Measurements from ENCODE around the gene CXCR3. TPM values are rescaled to one million over a fixed set of nuclear protein-coding genes. Genes with fewer than 3 reads are reported as not detected.
"Not testable (repeated sequence)": the region's sequence is repeated elsewhere in the genome, so short reads cannot be mapped to it uniquely, and the experiment has no call there.

CXCR3 gene
- total RNA-seq, 2 experiments from 2014 or later = 58.5 to 58.6 TPM

- Mint-ChIP-seq H3K4me3 (peak overlapping the region; percentile 70), H3K27ac (peak overlapping the region; percentile 96), H3K4me1 (peaks cover 52% of the 10 kb centered on the region), H3K27me3 (no peaks in the 10 kb centered on the region), H3K9me3 (peaks cover 4% of the 10 kb centered on the region), H3K36me3 (peaks cover 14% of the 10 kb centered on the region)
- DNase-seq = peak; percentile 81
These were observed 4.5 kb upstream of the CXCR3 start for GRCh38 chrX:71622576-71623450.

- H3K27ac Mint-ChIP-seq = peak overlapping the region; percentile 96
- peaks cover 52% of the 10 kb centered on the region for H3K4me1 Mint-ChIP-seq
- no peaks in the 10 kb centered on the region for H3K27me3 Mint-ChIP-seq
- H3K4me3 Mint-ChIP-seq = no peak overlapping the region
- H3K9me3 Mint-ChIP-seq = peaks cover 4% of the 10 kb centered on the region
- peaks cover 21% of the 10 kb centered on the region for H3K36me3 Mint-ChIP-seq
- DNase-seq = no peak
These were observed 3.8 kb upstream of the CXCR3 start for GRCh38 chrX:71622032-71622575.

- H3K9me3 Mint-ChIP-seq = peaks cover 4% of the 10 kb centered on the region
- H3K4me3 Mint-ChIP-seq = no peak overlapping the region
These were observed 3.3 kb upstream of the CXCR3 start for GRCh38 chrX:71621603-71622002.

GRCh38 chrX:71619986-71620385, 1.7 kb upstream of the CXCR3 start:
- H3K4me1 Mint-ChIP-seq = peaks cover 64% of the 10 kb centered on the region
- H3K4me3 Mint-ChIP-seq = no peak overlapping the region
- peaks cover 43% of the 10 kb centered on the region for H3K36me3 Mint-ChIP-seq
- no peaks in the 10 kb centered on the region for H3K27me3 Mint-ChIP-seq
- H3K9me3 Mint-ChIP-seq = peaks cover 4% of the 10 kb centered on the region
- DNase-seq = no peak
- H3K27ac Mint-ChIP-seq = peak overlapping the region; percentile 96

More at GRCh38 chrX:71621603-71622002, 3.3 kb upstream of the CXCR3 start:
- no peak for DNase-seq
- Mint-ChIP-seq H3K27ac (peak overlapping the region; percentile 96), H3K27me3 (no peaks in the 10 kb centered on the region), H3K4me1 (peaks cover 54% of the 10 kb centered on the region), H3K36me3 (peaks cover 26% of the 10 kb centered on the region)

- H3K9me3 Mint-ChIP-seq = peaks cover 4% of the 10 kb centered on the region
- H3K27me3 Mint-ChIP-seq = no peaks in the 10 kb centered on the region
- H3K36me3 Mint-ChIP-seq = peaks cover 48% of the 10 kb centered on the region
- peak overlapping the region; percentile 96 for H3K27ac Mint-ChIP-seq
- peak overlapping the region; percentile 94 for H3K4me3 Mint-ChIP-seq
- DNase-seq = peak; percentile 76
- peaks cover 67% of the 10 kb centered on the region for H3K4me1 Mint-ChIP-seq
These were observed 882 bp upstream of the CXCR3 start for GRCh38 chrX:71619193-71619592.

GRCh38 chrX:71618787-71619186, 476 bp upstream of the CXCR3 start:
- peak overlapping the region; percentile 94 for H3K4me3 Mint-ChIP-seq
- H3K27me3 Mint-ChIP-seq = no peaks in the 10 kb centered on the region
- H3K4me1 Mint-ChIP-seq = peaks cover 65% of the 10 kb centered on the region
- H3K36me3 Mint-ChIP-seq = peaks cover 50% of the 10 kb centered on the region
- peak overlapping the region; percentile 96 for H3K27ac Mint-ChIP-seq
- DNase-seq = no peak
- H3K9me3 Mint-ChIP-seq = peaks cover 4% of the 10 kb centered on the region

- H3K9me3 Mint-ChIP-seq = peaks cover 4% of the 10 kb centered on the region
- DNase-seq = peak; percentile 28
- H3K36me3 Mint-ChIP-seq = peaks cover 60% of the 10 kb centered on the region
- peaks cover 55% of the 10 kb centered on the region for H3K4me1 Mint-ChIP-seq
- H3K27me3 Mint-ChIP-seq = no peaks in the 10 kb centered on the region
- H3K4me3 Mint-ChIP-seq = peak overlapping the region; percentile 94
- H3K27ac Mint-ChIP-seq = peak overlapping the region; percentile 96
These were observed 569 bp downstream of the CXCR3 start for GRCh38 chrX:71617742-71618141.

- Mint-ChIP-seq H3K4me3 (peak overlapping the region; percentile 94), H3K36me3 (peaks cover 63% of the 10 kb centered on the region), H3K9me3 (peaks cover 4% of the 10 kb centered on the region), H3K27ac (peak overlapping the region; percentile 96), H3K27me3 (no peaks in the 10 kb centered on the region), H3K4me1 (peaks cover 47% of the 10 kb centered on the region)
- peak; percentile 49 for DNase-seq
These were observed 1.4 kb downstream of the CXCR3 start for GRCh38 chrX:71616672-71617529.

- Mint-ChIP-seq H3K9me3 (peaks cover 4% of the 10 kb centered on the region), H3K36me3 (peaks cover 70% of the 10 kb centered on the region), H3K4me3 (peak overlapping the region; percentile 94), H3K4me1 (peaks cover 43% of the 10 kb centered on the region), H3K27ac (peak overlapping the region; percentile 96), H3K27me3 (no peaks in the 10 kb centered on the region)
- peak; percentile 52 for DNase-seq
These were observed 2.4 kb downstream of the CXCR3 start for GRCh38 chrX:71615954-71616353.

GRCh38 chrX:71615056-71615455, 3.3 kb downstream of the CXCR3 start:
- no peaks in the 10 kb centered on the region for H3K27me3 Mint-ChIP-seq
- H3K27ac Mint-ChIP-seq = peak overlapping the region; percentile 96
- H3K9me3 Mint-ChIP-seq = peaks cover under 1% of the 10 kb centered on the region
- no peak for DNase-seq
- H3K4me3 Mint-ChIP-seq = peak overlapping the region; percentile 94
- H3K36me3 Mint-ChIP-seq = peaks cover 72% of the 10 kb centered on the region
- peaks cover 34% of the 10 kb centered on the region for H3K4me1 Mint-ChIP-seq

GRCh38 chrX:71612256-71612655, 6.1 kb downstream of the CXCR3 start:
- Mint-ChIP-seq H3K27ac (no peak overlapping the region), H3K27me3 (no peaks in the 10 kb centered on the region), H3K9me3 (peaks cover 3% of the 10 kb centered on the region), H3K4me1 (peaks cover 38% of the 10 kb centered on the region), H3K36me3 (peaks cover 80% of the 10 kb centered on the region), H3K4me3 (no peak overlapping the region)
- DNase-seq = no peak

- not testable (repeated sequence) for H3K27ac Mint-ChIP-seq, H3K9me3 Mint-ChIP-seq, DNase-seq, H3K4me3 Mint-ChIP-seq, H3K27me3 Mint-ChIP-seq
- Mint-ChIP-seq H3K36me3 (peaks cover 78% of the 10 kb centered on the region), H3K4me1 (peaks cover 41% of the 10 kb centered on the region)
These were observed 6.6 kb downstream of the CXCR3 start for GRCh38 chrX:71611736-71612135.

- Mint-ChIP-seq H3K4me3 (no peak overlapping the region), H3K27me3 (no peaks in the 10 kb centered on the region), H3K9me3 (peaks cover 3% of the 10 kb centered on the region), H3K27ac (peak overlapping the region; percentile 29), H3K4me1 (peaks cover 38% of the 10 kb centered on the region), H3K36me3 (peaks cover 76% of the 10 kb centered on the region)
- DNase-seq = no peak
These were observed 9.1 kb downstream of the CXCR3 start for GRCh38 chrX:71609095-71609750.

GRCh38 chrX:71607488-71607887, 10.8 kb downstream of the CXCR3 start:
- H3K4me3 Mint-ChIP-seq = no peak overlapping the region
- H3K36me3 Mint-ChIP-seq = peaks cover 79% of the 10 kb centered on the region
- DNase-seq = no peak
- H3K27ac Mint-ChIP-seq = peak overlapping the region; percentile 87
- peaks cover 40% of the 10 kb centered on the region for H3K4me1 Mint-ChIP-seq
- H3K9me3 Mint-ChIP-seq = peaks cover 14% of the 10 kb centered on the region
- H3K27me3 Mint-ChIP-seq = no peaks in the 10 kb centered on the region
